Activated CD8-positive, alpha-beta memory T cell treated with anti-CD3 and anti-CD28 coated beads for 36 hours (primary cell): Measurements from ENCODE around the gene TIRAP. TPM values are rescaled to one million over a fixed set of nuclear protein-coding genes. Genes with fewer than 3 reads are reported as not detected.
"Not testable (repeated sequence)": the region's sequence is repeated elsewhere in the genome, so short reads cannot be mapped to it uniquely, and the experiment has no call there.

Source experiments
- CTCF ChIA-PET: fragments of 350-600 bp; sonication (Branson Sonifier 250); formaldehyde crosslinking; loops from one replicate; lab custom pipeline; 2021; ENCODE audit warnings: antibody characterized with exemption; lab: Charles Lee
- POLR2A ChIA-PET: fragments of 350-600 bp; sonication (Branson Sonifier 250); formaldehyde crosslinking; loops from one replicate; lab custom pipeline; 2021; ENCODE audit warnings: antibody characterized with exemption; lab: Charles Lee
- total RNA-seq, 2 experiments: library from RNA; stranded (reverse); gene quantifications; one replicate each; pipeline ENCODE4 v1.2.3, GENCODE V29; 2021

The TIRAP gene, protein sequence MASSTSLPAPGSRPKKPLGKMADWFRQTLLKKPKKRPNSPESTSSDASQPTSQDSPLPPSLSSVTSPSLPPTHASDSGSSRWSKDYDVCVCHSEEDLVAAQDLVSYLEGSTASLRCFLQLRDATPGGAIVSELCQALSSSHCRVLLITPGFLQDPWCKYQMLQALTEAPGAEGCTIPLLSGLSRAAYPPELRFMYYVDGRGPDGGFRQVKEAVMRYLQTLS
- 10 to 100 TPM in 1 of 2 experiments, 1 to 10 TPM in 1; 9.8 to 10.1 TPM for total RNA-seq

DNA sequence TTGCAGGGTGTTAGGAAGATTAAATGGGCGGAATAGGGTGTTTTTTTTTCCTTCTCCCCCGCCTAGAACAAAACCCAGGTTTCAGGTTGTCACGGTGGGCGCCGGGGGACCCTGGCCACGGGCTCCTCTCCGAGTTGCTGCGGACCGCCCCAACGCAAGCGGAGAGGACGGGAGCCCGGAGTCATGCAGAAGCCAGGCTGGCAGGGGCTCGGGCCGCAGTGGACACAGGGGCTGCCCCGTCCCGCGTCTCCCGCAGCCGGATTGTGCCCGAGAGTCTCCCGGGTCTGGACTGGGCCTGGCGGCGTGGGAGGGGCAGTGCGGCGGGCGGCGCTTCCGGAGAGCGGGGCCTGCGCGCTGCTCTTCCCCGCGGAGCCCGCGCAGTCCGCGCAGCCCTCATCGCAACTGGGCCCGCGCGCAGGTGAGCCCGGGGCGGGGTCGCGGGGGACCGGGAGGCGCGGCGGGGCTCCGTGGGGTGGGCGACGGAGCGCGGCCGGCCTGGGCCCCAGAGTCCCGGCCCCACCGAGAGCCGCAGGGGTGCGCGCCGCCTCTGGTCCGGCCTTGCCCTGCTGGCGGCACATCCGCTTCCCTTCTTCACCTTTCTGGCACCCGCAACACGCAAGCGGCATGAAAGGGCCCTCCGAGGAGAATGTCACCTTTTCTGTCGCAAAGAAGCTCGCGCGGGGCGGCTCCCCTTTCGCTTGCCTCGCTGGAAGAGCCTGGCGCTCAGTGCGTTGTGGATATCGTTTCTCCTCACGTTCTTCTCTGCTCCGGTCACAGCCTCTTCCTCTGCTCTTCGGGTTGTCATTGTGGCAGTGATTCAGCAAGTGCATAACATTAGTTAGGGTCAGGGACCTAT lies at the start of gene TIRAP:
TSS of gene TIRAP (plus strand) at position 358 of the 856 bp plus-strand sequence. CDS start 7,802 bp downstream, outside the sequence.
- POLR2A ChIA-PET, result interaction anchor here (0.6 to 1.8 kb wide), 7 partner anchors 11 to 36 kb away, joined by 3 to 9 read pairs (median 5); partner anchors contain the start of genes DCPS, FOXRED1 and SRPRA

DNA sequence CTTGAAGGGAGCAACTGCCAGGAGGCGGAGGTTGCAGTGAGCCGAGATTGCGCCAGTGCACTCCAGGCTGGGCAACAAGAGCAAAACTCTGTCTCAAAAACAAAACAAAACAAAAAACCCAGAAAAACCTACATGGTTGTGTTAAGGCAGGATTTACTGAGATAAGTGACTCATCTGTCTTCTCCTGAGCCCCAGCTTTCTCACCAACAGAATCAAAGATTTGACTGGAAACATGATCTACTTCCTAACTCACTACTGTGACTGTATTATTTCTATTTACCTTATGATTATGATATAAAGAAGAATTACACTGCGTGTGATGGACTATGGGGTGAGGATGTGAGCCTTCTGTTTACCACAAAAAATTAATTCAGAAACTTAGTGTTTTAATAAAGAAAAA lies 49.5 kb upstream of the TIRAP start:
- ChIA-PET POLR2A (no interaction called here), CTCF (no interaction called here)

More for the DNA sequence above, at the start of gene TIRAP:
- CTCF ChIA-PET, result interaction anchor here (2.3 kb wide), 1 partner anchor 14 kb away, joined by 7 read pairs; the partner anchor contains the start of genes FOXRED1 and SRPRA

GRCh38 chr11:126246636-126247035 lies 36.3 kb upstream of the TIRAP start:
- ChIA-PET POLR2A (no interaction called here), CTCF (no interaction called here)

DNA sequence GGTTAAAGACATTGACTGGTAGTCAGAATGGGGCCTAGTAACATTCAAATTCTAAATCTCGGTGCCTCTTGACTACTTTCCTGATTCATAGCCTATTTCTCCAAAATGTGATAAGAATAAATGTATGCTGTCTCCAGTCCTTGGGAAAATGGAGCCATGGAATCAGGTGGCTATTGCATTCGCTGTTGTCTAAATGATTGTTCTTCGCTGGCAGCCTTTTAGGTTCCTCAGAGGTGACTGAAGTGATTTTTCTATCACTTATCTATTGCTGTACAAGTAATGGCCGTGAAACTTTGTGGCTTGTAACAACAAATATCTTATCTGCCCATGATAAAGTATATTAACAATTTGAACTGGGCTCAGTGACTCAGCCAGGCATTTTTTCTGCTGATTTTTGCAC lies 29.6 kb upstream of the TIRAP start:
- CTCF ChIA-PET, result interaction anchor here (1.4 kb wide), 1 partner anchor 40 kb away, joined by 3 read pairs; no protein-coding TSS in a partner anchor
- POLR2A ChIA-PET, result no interaction called here

DNA sequence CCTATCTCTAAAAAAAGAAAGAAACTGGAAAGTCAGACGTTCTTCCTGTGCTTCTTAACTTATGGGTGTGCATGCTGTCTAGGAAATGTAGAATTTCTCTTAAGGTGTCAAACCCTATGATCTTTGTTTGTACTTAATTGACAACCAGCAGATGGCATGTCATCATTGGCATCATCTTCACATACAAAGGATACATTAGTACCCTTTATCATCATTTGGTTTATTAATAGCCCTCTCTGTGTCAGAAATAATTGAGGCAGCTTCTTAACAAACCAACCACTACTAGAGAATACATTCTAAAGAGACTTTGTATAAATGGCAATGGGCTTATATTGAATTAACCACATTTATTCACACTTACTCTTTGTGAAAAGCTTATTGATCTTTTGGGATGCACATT lies 28.1 kb upstream of the TIRAP start:
- CTCF ChIA-PET, result no interaction called here

GRCh38 chr11:126255507-126255906 lies 27.4 kb upstream of the TIRAP start:
- POLR2A ChIA-PET, CTCF ChIA-PET: not testable (repeated sequence)

More for the DNA sequence above, 28.1 kb upstream of the TIRAP start:
- POLR2A ChIA-PET, result interaction anchor here (0.7 to 0.9 kb wide), 2 partner anchors 13 to 15 kb away, joined by 3 to 4 read pairs; partner anchors contain the start of gene FOXRED1

DNA sequence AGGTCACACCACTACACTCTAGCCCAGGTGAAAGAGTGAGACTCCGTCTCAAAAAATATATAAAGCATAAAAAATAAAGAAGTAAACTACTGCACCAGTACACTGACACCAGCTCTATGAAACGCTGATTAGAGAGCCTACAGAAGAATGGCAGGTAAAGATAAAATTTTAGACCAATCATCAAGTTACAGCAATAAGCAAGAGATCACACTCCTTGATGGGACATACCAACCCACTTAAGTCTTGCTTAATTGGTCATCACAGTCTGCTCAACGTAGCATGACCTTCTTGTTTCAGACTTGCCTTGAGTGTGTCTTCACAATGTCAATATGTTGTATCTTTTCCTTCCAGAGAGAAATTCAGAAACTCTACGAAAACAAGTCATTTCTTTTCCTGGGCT lies 26.7 kb upstream of the TIRAP start:
- POLR2A ChIA-PET, result no interaction called here

GRCh38 chr11:126257144-126257543 lies 25.7 kb upstream of the TIRAP start:
- CTCF ChIA-PET, result no interaction called here
- POLR2A ChIA-PET, result no interaction called here

More for the DNA sequence above, 26.7 kb upstream of the TIRAP start:
- CTCF ChIA-PET, result no interaction called here

DNA sequence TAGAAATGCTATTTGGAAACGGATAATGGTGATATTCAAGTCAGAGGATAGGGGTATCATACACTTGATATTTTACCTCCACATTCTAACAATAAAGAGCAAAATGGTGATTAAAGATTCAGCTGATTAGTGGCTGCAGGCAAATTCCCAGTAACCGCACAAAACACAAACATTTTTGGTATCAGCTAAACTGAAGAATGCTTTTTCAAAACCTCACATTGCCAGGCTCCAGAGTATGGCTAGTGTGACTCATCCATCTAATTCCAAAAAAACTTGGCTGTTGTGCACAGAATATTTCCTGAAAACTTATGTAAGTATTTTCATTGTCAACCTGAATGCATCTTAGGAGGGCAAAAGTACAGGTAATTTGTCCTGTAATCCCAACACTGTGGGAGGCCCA lies 25.1 kb upstream of the TIRAP start:
- ChIA-PET POLR2A (no interaction called here), CTCF (no interaction called here)

GRCh38 chr11:126262216-126262615 lies 20.7 kb upstream of the TIRAP start:
- ChIA-PET CTCF (no interaction called here), POLR2A (interaction anchor here (0.6 kb wide), 2 partner anchors 680 to 1122 kb away, joined by 3 to 5 read pairs; no protein-coding TSS in a partner anchor)

DNA sequence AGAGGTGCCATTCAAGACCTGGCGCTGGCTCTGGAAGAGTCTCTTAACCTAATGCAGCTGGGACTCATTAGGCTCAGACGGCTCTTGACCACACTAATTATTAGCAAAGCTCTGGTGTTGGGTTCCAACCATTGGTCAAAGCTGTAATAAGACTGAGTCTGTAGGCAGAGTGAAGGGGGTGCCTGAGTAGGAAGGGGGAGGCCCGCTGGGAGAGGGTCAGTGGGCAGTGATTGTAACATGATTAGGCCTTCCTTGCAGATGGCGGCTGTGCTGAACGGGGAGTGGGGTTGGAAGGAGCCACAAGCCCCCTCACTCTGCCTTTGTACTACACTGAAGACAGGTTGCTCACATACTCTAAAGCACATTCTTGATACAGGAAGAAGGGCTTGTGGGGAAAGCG lies 19.4 kb upstream of the TIRAP start:
- ChIA-PET POLR2A (interaction anchor here (1.0 kb wide), 1 partner anchor 11 kb away, joined by 3 read pairs; no protein-coding TSS in a partner anchor), CTCF (no interaction called here)

- ChIA-PET POLR2A (no interaction called here), CTCF (interaction anchor here (1.0 kb wide), 1 partner anchor 10 kb away, joined by 3 read pairs; no protein-coding TSS in a partner anchor)
Measured at GRCh38 chr11:126265811-126266210, 17.1 kb upstream of the TIRAP start.

DNA sequence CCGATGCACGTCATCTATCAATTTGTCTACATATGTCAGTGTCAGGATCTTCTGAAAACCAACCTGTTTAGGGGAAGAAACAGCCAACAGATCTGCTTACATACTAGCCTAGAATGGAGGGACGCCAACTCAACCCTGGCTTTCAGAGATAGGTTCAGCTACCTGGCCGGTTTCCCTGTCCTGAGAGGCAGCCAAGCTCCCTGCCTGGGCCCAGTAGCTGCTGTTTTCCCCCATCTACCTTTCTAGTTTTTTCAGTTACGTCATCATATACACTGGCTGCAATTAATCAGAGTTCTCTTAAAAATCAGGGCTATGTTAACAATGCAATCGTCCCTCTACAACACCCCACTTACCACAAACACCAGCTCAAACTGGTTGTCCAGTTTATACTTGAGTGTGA lies 15.2 kb upstream of the TIRAP start:
- POLR2A ChIA-PET, result interaction anchor here (0.7 to 1.4 kb wide), 2 partner anchors 8 to 13 kb away, joined by 3 to 4 read pairs; no protein-coding TSS in a partner anchor
- CTCF ChIA-PET, result no interaction called here

DNA sequence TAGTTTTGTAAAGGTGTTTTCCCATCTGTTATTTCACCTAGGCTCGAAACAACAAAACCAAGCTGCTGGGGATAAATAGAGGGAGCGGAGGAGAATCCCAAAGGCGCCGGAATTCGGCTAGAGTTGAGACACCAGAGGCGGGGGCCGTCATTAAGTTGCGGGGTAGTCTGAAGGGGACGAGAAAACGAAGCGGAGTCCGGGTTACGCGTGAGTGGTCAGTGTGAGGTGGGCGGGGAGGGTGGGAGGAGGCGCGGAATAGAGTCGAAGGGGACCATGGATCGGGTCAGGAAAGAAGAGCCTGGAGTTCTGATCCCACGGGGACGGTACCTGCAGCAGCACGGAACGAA lies 14.6 kb upstream of the TIRAP start:
- CTCF ChIA-PET, result interaction anchor here (1.8 to 2.1 kb wide), 2 partner anchors 14 to 212 kb away, joined by 5 to 7 read pairs; partner anchors contain the start of gene TIRAP
- POLR2A ChIA-PET, result interaction anchor here (0.7 to 1.4 kb wide), 2 partner anchors 9 to 14 kb away, joined by 3 to 4 read pairs; no protein-coding TSS in a partner anchor

- CTCF ChIA-PET, result interaction anchor here (1.8 to 2.1 kb wide), 2 partner anchors 13 to 212 kb away, joined by 5 to 7 read pairs; partner anchors contain the start of gene TIRAP
Measured at GRCh38 chr11:126268708-126269579, 13.9 kb upstream of the TIRAP start, which contains the start of the genes FOXRED1 and SRPRA. Gene FOXRED1, plus strand, starts transcription at chr11:126269154. Its CDS starts 53 bp downstream, at chr11:126269207. Gene SRPRA, minus strand, starts transcription at chr11:126268895. Its CDS starts 91 bp downstream, at chr11:126268804.

DNA sequence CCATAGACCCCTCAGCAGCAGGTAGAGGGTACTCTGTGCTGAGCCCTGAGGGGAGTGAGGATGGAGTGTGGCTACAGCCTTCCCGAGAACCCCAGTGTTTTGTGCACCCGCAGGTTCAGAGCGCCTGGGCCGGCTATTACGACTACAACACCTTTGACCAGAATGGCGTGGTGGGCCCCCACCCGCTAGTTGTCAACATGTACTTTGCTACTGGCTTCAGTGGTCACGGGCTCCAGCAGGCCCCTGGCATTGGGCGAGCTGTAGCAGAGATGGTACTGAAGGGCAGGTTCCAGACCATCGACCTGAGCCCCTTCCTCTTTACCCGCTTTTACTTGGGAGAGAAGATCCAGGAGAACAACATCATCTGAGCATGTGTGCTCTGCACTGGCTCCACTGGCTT lies 5.6 kb upstream of the TIRAP start:
- ChIA-PET POLR2A (no interaction called here), CTCF (no interaction called here)

More at GRCh38 chr11:126268708-126269579, 13.9 kb upstream of the TIRAP start, which contains the start of the genes FOXRED1 and SRPRA:
- POLR2A ChIA-PET, result interaction anchor here (0.7 to 1.4 kb wide), 5 partner anchors 9 to 18 kb away, joined by 3 to 9 read pairs (median 4); partner anchors contain the start of gene TIRAP

GRCh38 chr11:126277780-126278179 lies 5.1 kb upstream of the TIRAP start:
- ChIA-PET POLR2A (no interaction called here), CTCF (no interaction called here)

DNA sequence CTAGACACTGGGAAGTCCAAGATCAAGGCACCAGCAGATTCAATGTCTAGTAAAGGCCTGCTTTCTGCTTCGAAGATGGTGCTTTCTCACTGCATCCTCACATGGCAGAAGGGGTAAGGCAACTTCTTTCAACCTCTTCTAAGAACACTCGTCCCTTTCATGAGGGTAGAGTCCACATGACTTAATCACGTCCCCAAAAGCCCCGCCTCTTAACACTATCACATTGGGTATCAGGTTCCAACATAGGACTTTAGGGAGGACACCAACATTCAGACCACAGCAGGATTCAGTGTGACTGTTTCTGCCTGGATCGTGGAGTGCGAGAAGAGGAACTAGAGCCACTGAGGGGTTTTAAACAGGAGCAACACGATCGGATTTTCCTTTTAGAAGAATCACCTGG lies 3.7 kb upstream of the TIRAP start:
- CTCF ChIA-PET, result no interaction called here
- POLR2A ChIA-PET, result no interaction called here
